Rectal smooth muscle tissue (tissue), 1 donor: ENCODE results near the gene LRRC49.

ENCODE experiments used
- H3K27ac ChIP-seq: one replicate; pipeline ENCODE4 v1.7.0; 2013; ENCODE audit warnings: low read depth, low read length, inconsistent platforms
- H3K27me3 ChIP-seq: one replicate; pipeline ENCODE4 v1.7.0; 2013; ENCODE audit warnings: low read length; ENCODE audit not compliant: control insufficient read depth, insufficient read depth
- H3K36me3 ChIP-seq: one replicate; pipeline ENCODE4 v1.7.0; 2013; ENCODE audit warnings: low read length; ENCODE audit not compliant: control insufficient read depth, insufficient read depth
- H3K4me1 ChIP-seq: one replicate; pipeline ENCODE4 v1.7.0; 2013; ENCODE audit warnings: low read length; ENCODE audit not compliant: control insufficient read depth, insufficient read depth
- H3K4me3 ChIP-seq: one replicate; pipeline ENCODE4 v1.7.0; 2013; ENCODE audit warnings: low read length
- H3K9ac ChIP-seq: one replicate; pipeline ENCODE4 v1.7.0; 2013; ENCODE audit warnings: low read length

The LRRC49 gene

GRCh38 chr15:71082803-71083202 is 190.2 kb downstream of the LRRC49 start:
- Histone ChIP-seq H3K4me3 (no peak overlapping the region), H3K27ac (no peak overlapping the region), H3K27me3 (no peaks in the 10 kb centered on the region), H3K9ac (no peak overlapping the region), H3K36me3 (no peaks in the 10 kb centered on the region), H3K4me1 (no peaks in the 10 kb centered on the region)

GRCh38 chr15:71083349-71083748 is 190.7 kb downstream of the LRRC49 start:
- H3K27ac ChIP-seq = no peak overlapping the region
- H3K36me3 ChIP-seq = no peaks in the 10 kb centered on the region
- no peaks in the 10 kb centered on the region for H3K27me3 ChIP-seq
- no peak overlapping the region for H3K9ac ChIP-seq
- H3K4me1 ChIP-seq = no peaks in the 10 kb centered on the region
- H3K4me3 ChIP-seq = no peak overlapping the region

- Histone ChIP-seq H3K4me3 (no peak overlapping the region), H3K9ac (no peak overlapping the region), H3K4me1 (no peaks in the 10 kb centered on the region), H3K27me3 (no peaks in the 10 kb centered on the region), H3K27ac (no peak overlapping the region), H3K36me3 (no peaks in the 10 kb centered on the region)
Measured at GRCh38 chr15:71084264-71084663, 191.6 kb downstream of the LRRC49 start.

GRCh38 chr15:71085809-71086208 is 193.2 kb downstream of the LRRC49 start:
- no peaks in the 10 kb centered on the region for H3K4me1 ChIP-seq
- H3K4me3 ChIP-seq = no peak overlapping the region
- no peaks in the 10 kb centered on the region for H3K27me3 ChIP-seq
- no peak overlapping the region for H3K9ac ChIP-seq
- H3K36me3 ChIP-seq = no peaks in the 10 kb centered on the region
- no peak overlapping the region for H3K27ac ChIP-seq

GRCh38 chr15:71088155-71088554 is 195.5 kb downstream of the LRRC49 start:
- Histone ChIP-seq H3K4me1 (no peaks in the 10 kb centered on the region), H3K4me3 (no peak overlapping the region), H3K27ac (no peak overlapping the region), H3K27me3 (no peaks in the 10 kb centered on the region), H3K9ac (no peak overlapping the region), H3K36me3 (no peaks in the 10 kb centered on the region)

- no peak overlapping the region for H3K4me3 ChIP-seq
- no peak overlapping the region for H3K27ac ChIP-seq
- no peaks in the 10 kb centered on the region for H3K4me1 ChIP-seq
- H3K27me3 ChIP-seq = no peaks in the 10 kb centered on the region
- no peaks in the 10 kb centered on the region for H3K36me3 ChIP-seq
- no peak overlapping the region for H3K9ac ChIP-seq
Measured at GRCh38 chr15:71088683-71089082, 196.1 kb downstream of the LRRC49 start.

GRCh38 chr15:71089801-71090200 is 197.2 kb downstream of the LRRC49 start:
- no peaks in the 10 kb centered on the region for H3K36me3 ChIP-seq
- no peaks in the 10 kb centered on the region for H3K4me1 ChIP-seq
- no peaks in the 10 kb centered on the region for H3K27me3 ChIP-seq
- no peak overlapping the region for H3K9ac ChIP-seq
- no peak overlapping the region for H3K4me3 ChIP-seq
- no peak overlapping the region for H3K27ac ChIP-seq

GRCh38 chr15:71091601-71092000 is 199.0 kb downstream of the LRRC49 start:
- Histone ChIP-seq H3K27ac (no peak overlapping the region), H3K36me3 (no peaks in the 10 kb centered on the region), H3K4me1 (no peaks in the 10 kb centered on the region), H3K9ac (no peak overlapping the region), H3K27me3 (no peaks in the 10 kb centered on the region), H3K4me3 (no peak overlapping the region)

GRCh38 chr15:71092056-71092600 is 199.5 kb downstream of the LRRC49 start:
- Histone ChIP-seq H3K27me3 (no peaks in the 10 kb centered on the region), H3K36me3 (no peaks in the 10 kb centered on the region), H3K4me1 (no peaks in the 10 kb centered on the region), H3K9ac (no peak overlapping the region), H3K27ac (no peak overlapping the region), H3K4me3 (no peak overlapping the region)

GRCh38 chr15:71093054-71094024 is 200.7 kb downstream of the LRRC49 start:
- Histone ChIP-seq H3K36me3 (no peaks in the 10 kb centered on the region), H3K4me3 (no peak overlapping the region), H3K4me1 (no peaks in the 10 kb centered on the region), H3K27me3 (no peaks in the 10 kb centered on the region), H3K9ac (no peak overlapping the region), H3K27ac (no peak overlapping the region)

- Histone ChIP-seq H3K36me3 (no peaks in the 10 kb centered on the region), H3K4me3 (no peak overlapping the region), H3K27ac (no peak overlapping the region), H3K9ac (no peak overlapping the region), H3K27me3 (no peaks in the 10 kb centered on the region), H3K4me1 (no peaks in the 10 kb centered on the region)
Measured at GRCh38 chr15:71094137-71094536, 201.5 kb downstream of the LRRC49 start.

- Histone ChIP-seq H3K9ac (no peak overlapping the region), H3K36me3 (no peaks in the 10 kb centered on the region), H3K27me3 (no peaks in the 10 kb centered on the region), H3K4me3 (no peak overlapping the region), H3K27ac (no peak overlapping the region), H3K4me1 (no peaks in the 10 kb centered on the region)
Measured at GRCh38 chr15:71096676-71097075, 204.1 kb downstream of the LRRC49 start.

GRCh38 chr15:71097890-71098289 is 205.3 kb downstream of the LRRC49 start:
- H3K36me3 ChIP-seq = no peaks in the 10 kb centered on the region
- H3K27me3 ChIP-seq = no peaks in the 10 kb centered on the region
- no peaks in the 10 kb centered on the region for H3K4me1 ChIP-seq
- H3K4me3 ChIP-seq = no peak overlapping the region
- H3K9ac ChIP-seq = no peak overlapping the region
- H3K27ac ChIP-seq = no peak overlapping the region
